ENCODE results near the gene SRGAP1. TPM values are rescaled to one million over a fixed set of nuclear protein-coding genes. Genes with fewer than 3 reads are reported as not detected.

Gene SRGAP1
- total and polyA plus RNA-seq, 2 of the 8 experiments (the other 6 are each of a cell fraction or from before 2014, with no cell fraction given) = 3.2 to 7.3 TPM

DNA sequence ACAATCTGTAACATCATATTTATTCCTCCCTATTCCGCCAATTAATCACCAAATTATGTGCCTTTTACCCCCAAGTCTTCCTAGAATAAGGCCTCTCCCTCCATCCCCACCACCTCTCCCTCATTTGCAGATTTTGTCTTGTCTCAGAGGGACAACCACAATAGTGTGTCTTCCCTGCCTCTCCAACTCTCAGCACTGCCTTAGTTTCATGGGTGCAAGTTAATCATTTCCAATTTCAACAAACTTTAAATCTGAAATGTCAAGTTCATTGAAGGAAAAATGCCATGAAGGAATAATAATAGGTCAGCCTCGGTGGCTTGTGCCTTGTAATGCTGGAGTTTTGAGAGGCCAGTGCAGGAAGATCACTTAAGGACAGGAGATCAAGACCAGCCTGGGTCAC, 33.2 kb upstream of the SRGAP1 start:
- Histone ChIP-seq H3K9me3 (ENCODE audit: insufficient read depth in 2 of 2, low read depth in 1 of 2, low read length in 1 of 2) (no peaks in the 10 kb centered on the region), H3K79me2 (ENCODE audit: control insufficient read depth in 1 of 2, insufficient read depth in 2 of 2, low read length in 2 of 2) (no peaks in the 10 kb centered on the region), H3K56ac (replicated peaks; ENCODE audit: insufficient read length, low read depth, low read length) (no peak overlapping the region), H3K18ac (ENCODE audit: extremely low read depth, low read length) (no peak overlapping the region), H2BK20ac (ENCODE audit: low read length) (no peak overlapping the region), H2AK5ac (ENCODE audit: low read depth, low read length) (no peak overlapping the region), H3K14ac (ENCODE audit: insufficient read length) (no peak overlapping the region), H3K4me1 (replicated peaks in 1 of 4; ENCODE audit: control insufficient read depth in 3 of 4, insufficient read depth in 4 of 4, low read length in 3 of 4) (no peaks in the 10 kb centered on the region), H4K91ac (replicated peaks; ENCODE audit: insufficient read length, low read length) (no peak overlapping the region), H3K23ac (ENCODE audit: insufficient read length) (peak overlapping the region; percentile 17), H3K4me3 (ENCODE audit: extremely low read depth in 1 of 4, insufficient read depth in 2 of 4, low read depth in 3 of 4, low read length in 4 of 4) (no peak overlapping the region), H3K36me3 (ENCODE audit: control insufficient read depth in 2 of 4, insufficient read depth in 4 of 4, low read length in 3 of 4) (no peaks in the 10 kb centered on the region), H3K79me1 (ENCODE audit: low read depth, low read length) (no peaks in the 10 kb centered on the region), H3K9ac (replicated peaks in 1 of 4; ENCODE audit: extremely low read depth in 1 of 4, low read depth in 3 of 4, low read length in 3 of 4) (no peak overlapping the region), H3K4me2 (ENCODE audit: insufficient read depth in 1 of 2, low read depth in 2 of 2, low read length in 2 of 2) (no peak overlapping the region), H4K8ac (ENCODE audit: extremely low read depth, insufficient read depth, low read length) (no peak overlapping the region), H3K4ac (replicated peaks; ENCODE audit: insufficient read length, low read depth, low read length) (no peak overlapping the region), H2BK12ac (ENCODE audit: low read depth, low read length) (no peak overlapping the region), H2BK5ac (ENCODE audit: low read depth, low read length) (no peak overlapping the region), H3K23me2 (ENCODE audit: low read depth, low read length) (no peaks in the 10 kb centered on the region; the same call in 1 of the 2 replicates), H2AFZ (ENCODE audit: low read length) (no peak overlapping the region), H2BK120ac (replicated peaks; ENCODE audit: low read depth, low read length) (no peak overlapping the region), H4K20me1 (replicated peaks in 1 of 2; ENCODE audit: control insufficient read depth in 1 of 2, insufficient read depth in 2 of 2, low read length in 2 of 2) (no peaks in the 10 kb centered on the region), H2BK15ac (ENCODE audit: low read length) (no peak overlapping the region), H3K27ac (ENCODE audit: low read depth, low read length) (no peak overlapping the region), H3K27me3 (replicated peaks in 1 of 4; ENCODE audit: control insufficient read depth in 3 of 4, extremely low read depth in 1 of 4, insufficient read depth in 3 of 4, low read length in 3 of 4) (no peaks in the 10 kb centered on the region), H4K5ac (ENCODE audit: insufficient read length, low read depth, low read length) (no peak overlapping the region)
- no peak for DNase-seq (ENCODE audit: low read depth in 1 of 2, low spot score in 2 of 2)
- CTCF ChIA-PET (ENCODE audit: partially characterized antibody) = no interaction called here
- no peak for FAIRE-seq
- POLR2A ChIA-PET (ENCODE audit: partially characterized antibody) = no interaction called here
- WGBS, 2 experiments (ENCODE audit: extremely low coverage in 1 of 2, insufficient coverage in 1 of 2, insufficient read length in 1 of 2, insufficient replicate concordance in 2 of 2, low coverage in 1 of 2, low lambda C conversion rate in 2 of 2, missing lambda C conversion rate in 1 of 2) = 83% methylated on average over 2 of the region's 2 CpGs; no CpG with 5 or more reads in 1 of the 2 experiments
- TF ChIP-seq EGR1 (IDR thresholded peaks at IDR 0.05; ENCODE audit: borderline replicate concordance, low read depth, low read length) = no peak
- no peak for TF ChIP-seq NANOG (IDR thresholded peaks at IDR 0.05; ENCODE audit: insufficient read depth, low read depth, low read length, poor library complexity, severe bottlenecking)
- TF ChIP-seq SP4 (IDR thresholded peaks at IDR 0.05; ENCODE audit: low read length) = no peak
- TF ChIP-seq, protein P1, sequence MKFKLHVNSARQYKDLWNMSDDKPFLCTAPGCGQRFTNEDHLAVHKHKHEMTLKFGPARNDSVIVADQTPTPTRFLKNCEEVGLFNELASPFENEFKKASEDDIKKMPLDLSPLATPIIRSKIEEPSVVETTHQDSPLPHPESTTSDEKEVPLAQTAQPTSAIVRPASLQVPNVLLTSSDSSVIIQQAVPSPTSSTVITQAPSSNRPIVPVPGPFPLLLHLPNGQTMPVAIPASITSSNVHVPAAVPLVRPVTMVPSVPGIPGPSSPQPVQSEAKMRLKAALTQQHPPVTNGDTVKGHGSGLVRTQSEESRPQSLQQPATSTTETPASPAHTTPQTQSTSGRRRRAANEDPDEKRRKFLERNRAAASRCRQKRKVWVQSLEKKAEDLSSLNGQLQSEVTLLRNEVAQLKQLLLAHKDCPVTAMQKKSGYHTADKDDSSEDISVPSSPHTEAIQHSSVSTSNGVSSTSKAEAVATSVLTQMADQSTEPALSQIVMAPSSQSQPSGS (IDR thresholded peaks at IDR 0.05; ENCODE audit: low read length) = no peak
- no peak for TF ChIP-seq RBBP5 (IDR thresholded peaks at IDR 0.05; ENCODE audit: borderline replicate concordance, low read depth, low read length)
- no peak for TF ChIP-seq YY1 (IDR thresholded peaks at IDR 0.05; ENCODE audit: low read depth, low read length)
- TF ChIP-seq SUZ12 (IDR thresholded peaks at IDR 0.05; ENCODE audit: low read length) = no peak
- no peak for TF ChIP-seq KDM4A (IDR thresholded peaks at IDR 0.05; ENCODE audit: low read depth, low read length, severe bottlenecking)
- TF ChIP-seq RAD21 (IDR thresholded peaks at IDR 0.05 in 1 of 2, conservative IDR thresholded peaks at IDR 0.05 in 1 of 2; ENCODE audit: low read depth in 2 of 2, low read length in 2 of 2) = no peak
- TF ChIP-seq HDAC2 (IDR thresholded peaks at IDR 0.05; ENCODE audit: borderline replicate concordance in 1 of 2, low read depth in 2 of 2, low read length in 2 of 2) = no peak
- no peak for TF ChIP-seq TEAD4 (IDR thresholded peaks at IDR 0.05; ENCODE audit: low read depth, low read length)
- no peak for TF ChIP-seq MAFK (IDR thresholded peaks at IDR 0.05; ENCODE audit: low read depth, low read length)
- no peak for TF ChIP-seq SIRT6 (IDR thresholded peaks at IDR 0.05; ENCODE audit: low read length)
